Gastrocnemius medialis (tissue), 4 donors: Measurements from ENCODE around the gene SLC22A1. TPM values are rescaled to one million over a fixed set of nuclear protein-coding genes. Genes with fewer than 3 reads are reported as not detected.

ENCODE experiments used
- ATAC-seq, 2 donors: fragments of 150-250 bp; one replicate each; pipeline ENCODE4 v1.9.1; 2016
- DNase-seq, 2 donors: peaks; one replicate each; pipeline ENCODE4 v3.0.0-alpha.2; 2019
- H3K27ac ChIP-seq, 4 donors: fragments of 200-600 bp; sonication (generic); 1 replicate in 1 of 4; 2 replicates in 3 of 4; pipeline ENCODE4 v1.5.1; 2016 to 2018; ENCODE audit warnings: mild to moderate bottlenecking in 2 of 4, moderate library complexity in 1 of 4
- H3K27me3 ChIP-seq, 3 donors: fragments of 200-600 bp; sonication (generic) in 2 of 3; 1 replicate in 1 of 3; 2 replicates in 2 of 3; pipeline versions ENCODE4 v1.5.1 to v1.6.0; 2016 to 2019; ENCODE audit warnings: mild to moderate bottlenecking in 1 of 3, moderate library complexity in 1 of 3
- H3K36me3 ChIP-seq, 2 donors: fragments of 200-600 bp; sonication (generic) in 1 of 2; one replicate each; pipeline ENCODE4 v1.5.1; 2017 to 2018
- H3K4me1 ChIP-seq, 2 donors: fragments of 200-600 bp; sonication (generic) in 1 of 2; one replicate each; pipeline ENCODE4 v1.5.1; 2016 to 2017; ENCODE audit warnings: mild to moderate bottlenecking in 2 of 2
- H3K4me3 ChIP-seq, 4 donors: fragments of 200-600 bp; sonication (generic) in 3 of 4; 1 replicate in 1 of 4; 2 replicates in 3 of 4; pipeline ENCODE4 v1.5.1; 2016 to 2019; ENCODE audit warnings: mild to moderate bottlenecking in 2 of 4
- H3K9me3 ChIP-seq, 3 donors: fragments of 200-600 bp; sonication (generic) in 2 of 3; 1 replicate in 1 of 3; 2 replicates in 2 of 3; pipeline ENCODE4 v1.5.1; 2016 to 2019
- CTCF ChIP-seq, 5 experiments: fragments of 450-650 bp in 3 of 5; fragments of 200-600 bp in 2 of 5; sonication (generic) in 2 of 5; IDR thresholded peaks in 4 of 5; conservative IDR thresholded peaks in 1 of 5; 1 replicate in 4 of 5; 2 replicates in 1 of 5; pipeline ENCODE4 v1.5.1; 2016 to 2019; ENCODE audit warnings: antibody characterized with exemption in 5 of 5, mild to moderate bottlenecking in 3 of 5, moderate library complexity in 3 of 5
- POLR2A ChIP-seq, 2 donors: fragments of 450-650 bp; IDR thresholded peaks; one replicate each; pipeline ENCODE4 v1.6.1; 2017; ENCODE audit warnings: antibody characterized with exemption in 2 of 2, mild to moderate bottlenecking in 2 of 2, moderate library complexity in 2 of 2
- in situ Hi-C, 4 donors: fragments of 200-750 bp; cut with MboI; loops; one replicate each; pipeline versions ENCODE4 v1.15.0 to v1.8.0; 2017; ENCODE audit warnings: low sequenced_read_pairs in 4 of 4
- intact Hi-C: fragments of 100-400 bp; cut with DNase I; formaldehyde crosslinking; loops from one replicate; pipeline ENCODE4 v1.15.1; 2023; ENCODE audit warnings: low total_unique reads
- total RNA-seq, 4 donors: library from RNA; depleted of rRNA; stranded (reverse); fragments of >200 nt; gene quantifications; one replicate each; pipeline versions ENCODE4 v1.1.0 to v1.2.3, GENCODE V29; 2016

Gene SLC22A1
- total RNA-seq, 4 donors from 2014 or later: 0.78 to 1.4 (median 1.1) TPM

- TF ChIP-seq CTCF (IDR thresholded peaks at IDR 0.05 in 4 of 5, conservative IDR thresholded peaks at IDR 0.05 in 1 of 5) (no peak), POLR2A (IDR thresholded peaks at IDR 0.05) (no peak)
- Histone ChIP-seq H3K9me3 (no peaks in the 10 kb centered on the region), H3K36me3 (no peaks in the 10 kb centered on the region), H3K4me3 (no peak overlapping the region), H3K4me1 (peaks cover 0 to 5% of the 10 kb centered on the region in 2 donors), H3K27ac (no peak overlapping the region), H3K27me3 (no peaks in the 10 kb centered on the region)
- intact Hi-C loops: loop anchor here (10.0 kb wide), 1 partner anchor 400 kb away; no protein-coding TSS in a partner anchor
- in situ Hi-C loops: loop anchor here in 3 of 4 donors (25.0 kb wide), 2 partner anchors 302 to 327 kb away; no protein-coding TSS in a partner anchor
- no peak for DNase-seq
- ATAC-seq: no peak
These were observed 13.3 kb downstream of the SLC22A1 start for GRCh38 chr6:160134779-160135547.

GRCh38 chr6:160135907-160136655 is 14.5 kb downstream of the SLC22A1 start:
- Histone ChIP-seq H3K27ac (no peak overlapping the region), H3K36me3 (no peaks in the 10 kb centered on the region), H3K4me3 (no peak overlapping the region), H3K9me3 (no peaks in the 10 kb centered on the region), H3K4me1 (peaks cover 0 to 15% of the 10 kb centered on the region in 2 donors), H3K27me3 (no peaks in the 10 kb centered on the region)
- TF ChIP-seq CTCF (IDR thresholded peaks at IDR 0.05 in 4 of 5, conservative IDR thresholded peaks at IDR 0.05 in 1 of 5): no peak
- in situ Hi-C loops: loop anchor here in 3 of 4 donors (25.0 kb wide), 2 partner anchors 301 to 326 kb away; no protein-coding TSS in a partner anchor
- intact Hi-C loops: loop anchor here (10.0 kb wide), 1 partner anchor 399 kb away; no protein-coding TSS in a partner anchor
- ATAC-seq (no peak), DNase-seq (no peak)

GRCh38 chr6:160137130-160137988 is 15.7 kb downstream of the SLC22A1 start:
- in situ Hi-C loops (loop anchor here in 3 of 4 donors (25.0 kb wide), 2 partner anchors 300 to 325 kb away; no protein-coding TSS in a partner anchor), intact Hi-C loops (loop anchor here (10.0 kb wide), 1 partner anchor 397 kb away; no protein-coding TSS in a partner anchor)
- DNase-seq (no peak), ATAC-seq (peak in 1 of 2 donors; percentile 10)
- Histone ChIP-seq H3K4me1 (peaks cover 0 to 19% of the 10 kb centered on the region in 2 donors), H3K27me3 (no peaks in the 10 kb centered on the region), H3K9me3 (no peaks in the 10 kb centered on the region), H3K27ac (no peak overlapping the region), H3K4me3 (no peak overlapping the region), H3K36me3 (no peaks in the 10 kb centered on the region)
- TF ChIP-seq POLR2A (IDR thresholded peaks at IDR 0.05): no peak
- no peak for TF ChIP-seq CTCF (IDR thresholded peaks at IDR 0.05 in 4 of 5, conservative IDR thresholded peaks at IDR 0.05 in 1 of 5)
